GM19467 (cell line): ENCODE measurements around the gene PAFAH2.

Experiments
- ATAC-seq: cut with Tn5 transposase; IDR thresholded peaks from one replicate; pipeline ENCODE4 v1.9.1; 2021; ENCODE audit warnings: mild to moderate bottlenecking, moderate library complexity; ENCODE audit not compliant: unreplicated experiment

The PAFAH2 gene

DNA sequence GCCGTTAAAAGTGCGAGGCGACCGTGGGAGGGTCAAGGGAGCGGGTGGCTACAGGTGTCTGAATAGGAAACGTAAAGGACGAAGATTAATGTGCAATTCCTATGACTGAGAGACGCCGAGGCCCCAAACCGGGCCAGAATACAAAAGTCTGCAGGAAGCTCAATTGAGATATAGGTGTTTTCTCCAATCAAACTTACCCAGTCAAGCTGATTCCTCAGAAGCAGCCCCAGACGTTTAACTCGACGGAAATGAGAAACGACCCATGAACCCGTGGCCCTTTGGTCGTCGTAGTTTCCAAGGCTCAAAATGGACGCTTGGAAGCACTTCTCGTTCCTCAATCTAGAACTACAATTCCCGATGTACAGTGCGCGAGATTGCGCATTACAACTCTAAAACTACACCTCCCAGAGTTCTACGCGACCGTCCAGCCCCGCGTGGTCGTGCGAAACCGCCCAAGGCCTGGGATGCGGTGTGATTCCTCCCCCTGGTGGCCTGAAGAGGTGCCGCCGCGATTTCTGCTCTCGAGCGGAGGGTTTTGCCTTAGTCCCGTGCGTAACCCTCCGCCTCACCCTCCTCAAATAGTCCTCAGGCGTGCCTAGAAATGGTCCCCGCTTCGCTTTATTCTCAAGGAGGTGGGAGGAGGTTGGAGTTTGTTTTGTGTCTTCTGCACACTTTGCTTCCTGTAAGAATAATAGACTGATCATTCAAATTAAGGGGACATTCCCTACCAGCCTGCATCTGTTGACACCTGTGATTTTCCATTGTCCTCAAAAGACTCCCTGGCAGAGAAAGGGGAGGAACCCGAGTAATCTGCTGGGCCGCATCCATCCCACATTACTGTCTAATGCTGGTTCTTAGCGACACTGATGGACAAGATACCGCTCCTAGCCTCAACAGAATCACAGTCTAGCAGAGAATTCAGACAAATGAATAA lies at the start of gene PAFAH2:
Gene PAFAH2, minus strand, starts transcription at position 236 of the 934 bp plus-strand sequence. CDS start 7,247 bp downstream, outside the sequence.
- peak; percentile 94 for ATAC-seq

- ATAC-seq = no peak
These were observed 49.5 kb upstream of the PAFAH2 start for GRCh38 chr1:26047278-26047874.

DNA sequence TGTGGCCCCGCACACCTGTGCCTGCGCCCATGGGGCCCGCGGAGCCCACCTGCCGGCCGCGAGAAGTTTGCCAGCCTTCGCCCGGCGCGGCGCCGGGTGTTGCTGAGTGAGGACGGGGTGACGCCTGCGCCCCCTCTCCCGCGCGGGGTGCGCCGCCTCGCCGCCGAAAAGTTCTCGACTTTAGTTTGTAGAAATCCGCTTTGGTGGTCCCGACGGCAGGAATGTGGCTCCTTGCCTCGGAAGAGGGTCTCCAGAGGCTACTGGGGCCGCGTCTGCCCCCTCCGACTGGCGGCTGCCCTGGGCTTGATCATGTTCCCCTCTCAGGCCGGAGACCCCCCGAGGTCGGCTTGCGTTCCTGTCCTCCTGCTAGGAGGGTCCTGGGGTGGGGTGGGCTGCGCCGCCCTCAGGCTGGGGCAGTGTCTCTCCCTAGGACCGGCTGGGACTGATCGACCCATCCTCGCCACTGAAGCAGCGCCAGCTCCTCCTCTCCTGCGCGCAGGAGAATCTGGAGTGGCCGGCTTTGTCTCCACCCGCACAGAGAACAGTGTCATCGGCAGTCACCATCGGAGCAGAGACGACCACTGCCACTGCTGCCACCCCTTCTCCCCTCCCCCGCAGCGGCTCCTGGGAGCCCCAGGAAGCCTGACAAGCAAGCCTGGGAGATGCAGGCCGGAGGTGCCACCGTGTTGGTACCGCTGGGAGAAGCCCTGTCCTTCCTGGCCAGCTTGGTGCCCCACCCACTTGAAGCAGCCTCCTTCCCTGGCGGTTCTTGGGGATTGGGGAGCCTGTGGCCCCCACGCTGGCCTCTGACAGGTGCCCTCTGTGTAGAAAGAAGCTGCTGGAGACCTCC lies 48.6 kb upstream of the PAFAH2 start:
- ATAC-seq = no peak

DNA sequence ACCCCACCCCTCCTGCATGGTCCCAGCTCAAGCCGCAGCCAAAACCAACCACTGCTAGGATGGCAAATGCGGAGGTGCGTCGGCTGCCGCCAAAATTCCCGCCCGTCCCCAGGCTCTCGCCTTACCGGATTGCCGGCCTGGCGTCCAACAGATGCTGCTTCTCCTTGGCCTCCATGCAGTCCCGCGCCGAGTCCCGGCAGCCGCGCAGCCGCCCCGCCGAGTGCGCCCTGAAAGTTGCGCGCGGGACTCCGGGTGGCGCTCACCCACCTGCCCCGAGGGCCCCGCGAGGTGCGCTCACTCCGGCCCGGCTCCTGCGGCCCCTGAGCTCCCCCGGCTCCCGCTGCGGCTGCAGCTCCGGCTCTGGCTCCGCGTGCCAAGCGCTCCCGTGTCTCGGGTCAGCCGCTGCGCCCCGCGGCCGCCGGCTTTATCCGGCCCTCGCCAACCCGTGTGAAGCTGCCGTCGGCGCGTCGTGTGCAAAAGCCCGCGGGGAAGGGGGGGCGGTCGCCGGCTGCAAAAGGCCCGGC lies 47.9 kb upstream of the PAFAH2 start, which contains the start of gene SLC30A2:
Gene SLC30A2, minus strand, starts transcription at position 397 of the 524 bp plus-strand sequence. Its CDS starts 222 bp downstream, at position 175.
- ATAC-seq = no peak

- no peak for ATAC-seq
These were observed 47.3 kb upstream of the PAFAH2 start for GRCh38 chr1:26044971-26045721.

DNA sequence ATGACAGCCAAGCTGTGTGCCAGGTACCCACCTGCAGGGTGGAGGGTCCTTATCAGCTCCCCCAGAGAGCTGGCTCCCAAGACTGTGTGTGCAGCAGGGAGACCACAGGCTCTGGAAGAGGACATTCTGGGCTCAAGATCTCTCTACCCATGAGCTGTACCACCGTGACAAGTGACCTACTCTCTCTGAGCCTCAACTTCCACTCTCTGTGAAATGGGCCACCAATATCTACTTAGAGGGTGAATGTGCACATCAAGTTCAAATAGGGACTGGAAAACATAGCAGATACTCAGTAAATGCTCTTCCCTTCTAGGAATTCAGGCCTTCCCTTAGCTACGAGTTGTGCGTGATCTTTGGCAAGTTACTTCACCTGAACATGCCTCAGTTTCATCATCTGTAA lies 46.6 kb upstream of the PAFAH2 start:
- no peak for ATAC-seq

DNA sequence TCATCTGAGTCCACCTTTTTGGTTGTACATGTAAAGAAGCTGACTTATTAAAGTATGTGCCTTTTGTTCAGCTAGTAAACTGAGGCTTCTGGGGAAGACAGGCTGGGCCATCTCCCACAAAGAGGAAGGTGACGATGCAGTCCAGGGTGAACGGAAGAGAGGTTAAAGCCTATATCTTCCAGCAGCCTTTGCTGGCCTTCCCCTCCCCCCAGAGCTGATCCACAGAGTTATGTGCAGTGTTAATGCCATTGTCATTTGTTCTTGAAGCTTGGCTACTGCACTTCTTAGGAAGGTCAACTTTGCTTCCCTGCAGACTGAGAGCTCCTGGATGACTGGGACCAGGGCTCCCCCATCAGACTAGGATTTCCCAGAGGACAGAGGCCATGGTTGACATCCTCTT lies 45.9 kb upstream of the PAFAH2 start:
- no peak for ATAC-seq

DNA sequence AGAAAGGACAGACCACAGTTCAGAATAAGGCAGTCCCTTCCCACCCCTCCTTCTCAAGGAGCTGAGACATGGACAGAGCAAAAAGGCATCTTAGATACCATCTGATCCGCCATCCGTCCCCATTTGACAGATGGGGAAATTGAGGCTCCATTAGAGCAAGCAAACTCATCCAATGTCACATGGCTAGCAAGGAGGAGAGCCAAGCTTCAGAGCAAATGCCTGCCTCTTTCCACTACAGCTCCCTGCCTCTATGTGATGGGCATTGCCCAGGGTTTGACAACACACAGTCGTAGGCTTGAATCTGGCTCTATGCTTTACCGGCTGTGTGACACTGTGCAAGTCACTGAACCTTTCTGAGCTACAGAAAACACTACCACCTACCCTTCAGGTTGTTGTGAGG lies 44.1 kb upstream of the PAFAH2 start:
- no peak for ATAC-seq

DNA sequence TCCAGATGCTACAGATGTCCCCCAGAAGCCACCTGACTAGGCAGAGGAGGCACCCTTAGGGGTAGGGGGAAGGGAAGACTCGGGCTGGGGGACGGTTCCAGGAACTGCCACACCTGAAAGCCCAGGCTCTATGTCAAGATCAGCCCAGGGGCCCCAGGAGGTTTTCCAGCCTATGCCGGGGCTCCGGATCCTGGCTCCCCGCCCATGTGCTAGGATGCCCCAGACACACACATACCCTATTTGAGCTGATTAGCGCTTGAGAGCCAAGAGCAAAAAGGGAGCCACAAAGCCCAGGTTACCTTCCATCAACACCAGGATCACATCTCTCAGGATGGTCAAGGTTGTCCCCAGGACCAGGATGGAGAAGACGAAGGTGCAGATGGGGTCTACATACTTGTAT lies 43.5 kb upstream of the PAFAH2 start:
- ATAC-seq = no peak

DNA sequence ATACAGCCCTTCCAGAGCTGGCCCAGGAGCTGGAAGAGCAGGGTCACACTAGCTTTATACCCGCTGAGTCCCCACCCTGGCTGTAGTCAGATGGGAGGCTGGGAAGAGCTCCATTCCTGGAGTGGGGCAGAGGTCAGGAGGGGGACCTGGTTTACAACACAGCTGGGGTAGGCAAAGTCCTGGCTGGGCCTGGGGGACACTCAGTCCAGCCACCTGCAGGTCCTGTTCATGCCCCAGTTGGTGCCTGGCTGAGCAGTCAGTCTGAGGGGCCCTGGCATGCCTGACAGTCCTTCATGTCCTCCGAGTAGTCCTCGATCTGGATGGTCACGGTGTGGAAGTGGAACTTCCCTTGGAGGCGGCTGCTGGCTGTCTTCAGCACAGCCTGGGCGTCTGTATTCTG lies 41.0 kb upstream of the PAFAH2 start:
- no peak for ATAC-seq

DNA sequence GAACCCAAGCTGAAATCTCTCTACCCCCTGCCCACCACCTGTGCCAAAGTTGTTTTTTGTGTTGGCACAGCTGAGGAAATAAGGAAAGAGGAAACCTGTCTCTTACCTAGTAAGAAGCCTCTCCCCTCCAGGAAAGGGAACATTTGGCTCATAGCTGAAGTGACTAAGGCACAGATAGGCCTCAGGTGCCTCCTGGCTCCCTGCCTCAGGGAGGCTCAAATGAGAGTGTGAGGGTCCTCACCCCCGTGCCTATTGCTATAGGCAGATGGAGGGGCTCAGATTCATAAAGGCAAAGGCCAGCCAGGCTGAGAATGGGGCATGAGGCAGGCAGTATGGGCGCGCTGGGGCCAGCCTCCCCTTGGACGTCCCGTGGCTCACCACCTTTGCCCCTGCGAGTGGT lies 40.6 kb upstream of the PAFAH2 start:
- ATAC-seq = no peak

- ATAC-seq = no peak
These were observed 40.0 kb upstream of the PAFAH2 start for GRCh38 chr1:26037904-26038303.

GRCh38 chr1:26036756-26037281 lies 39.0 kb upstream of the PAFAH2 start:
- no peak for ATAC-seq

GRCh38 chr1:26035959-26036755 lies 38.3 kb upstream of the PAFAH2 start:
- ATAC-seq = peak; percentile 54

DNA sequence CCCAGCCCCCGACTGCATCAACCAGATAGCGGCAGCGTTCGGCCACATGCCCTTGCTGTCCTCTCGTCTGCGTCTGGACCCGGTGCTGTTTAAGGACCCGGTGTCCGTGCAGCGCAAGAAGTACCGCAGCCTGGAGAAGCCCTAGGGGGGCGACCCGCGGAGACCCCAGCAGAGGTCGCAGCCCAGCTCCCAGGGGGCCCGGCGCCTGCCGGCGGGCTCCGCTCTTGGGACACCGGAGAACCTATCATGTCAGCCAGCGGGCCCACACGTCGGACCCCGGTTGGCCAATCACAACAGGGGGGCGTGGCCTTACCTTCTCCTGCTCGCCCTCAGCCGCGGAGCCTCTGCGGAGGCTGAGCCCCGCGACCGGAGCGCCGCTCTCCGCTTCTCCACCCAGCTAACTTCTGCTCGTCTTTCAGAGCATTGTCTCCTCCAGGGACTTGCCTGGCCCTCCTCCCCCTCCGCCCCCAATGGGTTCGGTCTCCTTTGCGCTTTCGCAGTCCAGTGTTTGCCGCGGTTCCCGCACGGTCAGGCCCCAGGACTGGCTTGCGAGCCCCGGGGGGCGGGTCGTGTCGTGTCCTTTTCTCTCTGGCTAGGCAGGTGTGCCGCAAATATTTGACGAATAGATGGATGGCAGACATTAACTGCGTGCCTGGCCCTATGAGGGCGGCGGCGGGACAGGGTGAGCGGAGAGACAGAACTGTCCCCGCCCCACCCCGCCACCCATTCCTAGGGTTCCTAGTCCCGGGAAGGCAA lies 37.5 kb upstream of the PAFAH2 start:
- peak; percentile 83 for ATAC-seq

DNA sequence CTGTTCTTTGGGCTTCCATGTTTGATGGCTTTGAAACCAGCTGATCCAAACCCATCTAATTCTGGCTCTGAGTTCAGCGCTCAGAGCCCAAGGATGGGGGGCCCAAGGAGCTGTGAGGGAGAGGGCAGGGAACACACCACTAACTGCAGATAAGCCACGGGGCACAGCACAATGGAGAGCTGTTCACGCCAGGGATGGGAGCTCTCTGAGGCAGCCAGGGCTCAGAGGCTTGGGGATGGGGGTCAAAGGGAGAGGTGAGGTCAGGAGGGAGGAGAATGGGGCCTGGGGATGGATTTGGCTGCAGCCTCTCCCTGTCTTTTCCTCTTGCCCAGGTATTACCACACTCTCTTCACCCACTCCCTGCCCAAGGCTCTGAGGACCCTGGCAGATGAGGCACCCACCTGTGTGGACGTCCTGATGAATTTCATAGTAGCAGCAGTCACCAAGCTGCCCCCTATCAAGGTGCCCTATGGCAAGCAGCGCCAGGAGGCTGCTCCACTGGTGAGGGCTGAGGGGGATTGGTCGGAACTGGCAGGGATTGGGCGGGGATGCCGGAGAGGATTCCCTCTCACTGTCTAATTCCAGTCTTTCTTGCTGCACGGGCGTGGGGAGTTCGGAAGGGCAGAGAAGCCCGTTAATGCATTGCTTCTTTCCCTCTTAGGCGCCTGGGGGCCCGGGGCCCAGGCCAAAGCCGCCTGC lies 36.8 kb upstream of the PAFAH2 start:
- no peak for ATAC-seq

GRCh38 chr1:26032656-26033357 lies 34.9 kb upstream of the PAFAH2 start:
- no peak for ATAC-seq
